ENCODE results near the gene MYOZ3. TPM values are rescaled to one million over a fixed set of nuclear protein-coding genes. Genes with fewer than 3 reads are reported as not detected.

MYOZ3 gene
- polyA plus RNA-seq, 1 experiment = 0.51 TPM

DNA sequence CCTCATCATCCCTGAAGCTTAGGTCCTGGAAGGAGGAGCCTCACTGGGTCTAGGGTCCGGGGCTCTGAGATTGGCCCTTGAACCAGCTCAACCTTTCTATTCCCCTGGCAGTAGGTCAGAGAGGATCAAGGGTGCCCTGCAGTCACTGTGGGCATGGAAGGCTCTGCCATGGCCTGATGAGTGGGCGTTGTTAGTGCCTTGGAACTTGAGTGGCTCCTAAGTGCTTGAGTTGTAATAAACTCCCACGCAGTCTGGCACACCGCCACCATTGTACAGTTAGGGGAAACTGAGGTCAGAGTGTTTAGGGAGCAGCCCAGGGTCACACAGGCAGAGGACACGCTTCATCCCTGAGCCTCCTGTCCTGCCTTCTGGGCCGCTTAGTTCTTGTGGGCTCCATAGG, 31.0 kb upstream of the MYOZ3 start:
- ChIA-PET POLR2A (no interaction called here), CTCF (no interaction called here)
- TF ChIP-seq, protein P1, sequence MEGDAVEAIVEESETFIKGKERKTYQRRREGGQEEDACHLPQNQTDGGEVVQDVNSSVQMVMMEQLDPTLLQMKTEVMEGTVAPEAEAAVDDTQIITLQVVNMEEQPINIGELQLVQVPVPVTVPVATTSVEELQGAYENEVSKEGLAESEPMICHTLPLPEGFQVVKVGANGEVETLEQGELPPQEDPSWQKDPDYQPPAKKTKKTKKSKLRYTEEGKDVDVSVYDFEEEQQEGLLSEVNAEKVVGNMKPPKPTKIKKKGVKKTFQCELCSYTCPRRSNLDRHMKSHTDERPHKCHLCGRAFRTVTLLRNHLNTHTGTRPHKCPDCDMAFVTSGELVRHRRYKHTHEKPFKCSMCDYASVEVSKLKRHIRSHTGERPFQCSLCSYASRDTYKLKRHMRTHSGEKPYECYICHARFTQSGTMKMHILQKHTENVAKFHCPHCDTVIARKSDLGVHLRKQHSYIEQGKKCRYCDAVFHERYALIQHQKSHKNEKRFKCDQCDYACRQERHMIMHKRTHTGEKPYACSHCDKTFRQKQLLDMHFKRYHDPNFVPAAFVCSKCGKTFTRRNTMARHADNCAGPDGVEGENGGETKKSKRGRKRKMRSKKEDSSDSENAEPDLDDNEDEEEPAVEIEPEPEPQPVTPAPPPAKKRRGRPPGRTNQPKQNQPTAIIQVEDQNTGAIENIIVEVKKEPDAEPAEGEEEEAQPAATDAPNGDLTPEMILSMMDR (IDR thresholded peaks at IDR 0.05; ENCODE audit: low read depth, low read length) = no peak
- no peaks in the 10 kb centered on the region for H3K27me3 ChIP-seq (ENCODE audit: control insufficient read depth, insufficient read depth, low read length)
- H3K9me3 ChIP-seq (ENCODE audit: control insufficient read depth, insufficient read depth, low read length) = no peaks in the 10 kb centered on the region
- no peak for DNase-seq (ENCODE audit: low read depth, low spot score)
- no peak overlapping the region for H3K4me3 ChIP-seq (ENCODE audit: low read depth, low read length)
- no peak overlapping the region for H3K27ac ChIP-seq (ENCODE audit: low read depth, low read length)

DNA sequence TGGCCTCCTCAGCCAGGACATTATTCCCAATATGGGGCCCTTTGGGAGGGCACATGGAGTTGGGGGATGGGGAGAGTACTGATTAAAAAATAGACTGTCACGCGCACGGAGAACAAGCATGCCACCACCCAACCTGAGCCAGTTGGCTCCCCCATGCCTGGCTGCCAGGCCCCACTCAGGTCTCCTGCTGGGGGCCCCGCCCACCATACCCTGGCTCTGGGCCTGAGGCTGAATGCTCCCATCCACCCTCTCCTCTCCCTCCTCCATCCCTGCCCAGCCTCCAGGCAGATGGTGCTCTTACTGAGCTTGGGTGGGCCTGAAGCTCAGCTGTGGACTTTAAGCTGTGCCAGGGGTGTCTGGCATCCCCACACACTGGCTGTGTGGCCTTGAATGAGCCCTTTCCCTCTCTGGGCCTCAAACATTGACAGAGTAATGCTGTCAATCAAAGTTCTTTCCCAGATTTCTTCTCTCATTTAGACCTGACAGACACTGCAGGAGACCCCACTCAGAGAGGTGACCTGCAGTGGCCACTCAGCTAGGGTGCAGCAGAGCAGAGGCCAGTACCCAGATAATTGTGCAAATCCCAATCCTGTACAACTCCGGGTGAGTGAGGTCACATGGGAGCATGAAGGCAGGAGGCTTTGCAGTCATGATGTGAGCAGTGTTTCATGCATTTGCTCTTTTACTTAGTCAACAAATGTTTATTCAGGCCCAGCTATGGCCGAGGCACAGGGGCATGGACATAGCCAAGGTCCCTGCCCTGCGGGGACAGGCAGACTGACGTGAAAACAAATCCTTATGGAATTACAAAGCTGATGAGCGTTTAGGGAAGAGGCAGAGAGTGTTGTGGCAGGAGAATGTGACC, 30.4 kb upstream of the MYOZ3 start:
- H3K27me3 ChIP-seq (ENCODE audit: control insufficient read depth, insufficient read depth, low read length) = no peaks in the 10 kb centered on the region
- ChIA-PET POLR2A (no interaction called here), CTCF (no interaction called here)
- TF ChIP-seq, protein P1 (IDR thresholded peaks at IDR 0.05; ENCODE audit: low read depth, low read length) = no peak
- no peak overlapping the region for H3K4me3 ChIP-seq (ENCODE audit: low read depth, low read length)
- no peaks in the 10 kb centered on the region for H3K9me3 ChIP-seq (ENCODE audit: control insufficient read depth, insufficient read depth, low read length)
- no peak for DNase-seq (ENCODE audit: low read depth, low spot score)
- no peak overlapping the region for H3K27ac ChIP-seq (ENCODE audit: low read depth, low read length)

DNA sequence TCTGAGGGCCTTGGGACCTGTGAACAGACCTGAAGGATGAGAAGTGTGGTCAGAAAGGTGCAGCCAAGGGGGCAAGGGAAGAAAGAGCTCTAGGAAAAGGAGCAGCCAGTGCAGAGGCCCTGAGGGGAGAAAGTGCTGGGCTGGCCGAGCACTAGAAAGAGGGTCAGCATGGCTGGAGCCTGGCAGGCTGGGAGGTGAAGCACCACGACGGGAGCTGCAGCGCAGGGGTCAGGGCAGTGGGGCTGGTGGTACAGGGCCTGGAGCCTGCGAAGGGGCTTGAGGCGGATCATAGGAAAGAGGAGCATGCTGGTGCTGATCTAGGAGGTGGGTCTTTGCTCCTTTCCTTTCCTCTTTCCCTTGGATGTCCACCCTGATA, 29.7 kb upstream of the MYOZ3 start:
- Histone ChIP-seq H3K9me3 (ENCODE audit: control insufficient read depth, insufficient read depth, low read length) (no peaks in the 10 kb centered on the region), H3K27ac (ENCODE audit: low read depth, low read length) (no peak overlapping the region), H3K4me3 (ENCODE audit: low read depth, low read length) (no peak overlapping the region), H3K27me3 (ENCODE audit: control insufficient read depth, insufficient read depth, low read length) (no peaks in the 10 kb centered on the region)
- POLR2A ChIA-PET = interaction anchor here (1.2 kb wide), 1 partner anchor 9 kb away, joined by 5 read pairs; no protein-coding TSS in a partner anchor
- DNase-seq (ENCODE audit: low read depth, low spot score) = no peak
- CTCF ChIA-PET = no interaction called here
- TF ChIP-seq, protein P1 (IDR thresholded peaks at IDR 0.05; ENCODE audit: low read depth, low read length) = no peak

DNA sequence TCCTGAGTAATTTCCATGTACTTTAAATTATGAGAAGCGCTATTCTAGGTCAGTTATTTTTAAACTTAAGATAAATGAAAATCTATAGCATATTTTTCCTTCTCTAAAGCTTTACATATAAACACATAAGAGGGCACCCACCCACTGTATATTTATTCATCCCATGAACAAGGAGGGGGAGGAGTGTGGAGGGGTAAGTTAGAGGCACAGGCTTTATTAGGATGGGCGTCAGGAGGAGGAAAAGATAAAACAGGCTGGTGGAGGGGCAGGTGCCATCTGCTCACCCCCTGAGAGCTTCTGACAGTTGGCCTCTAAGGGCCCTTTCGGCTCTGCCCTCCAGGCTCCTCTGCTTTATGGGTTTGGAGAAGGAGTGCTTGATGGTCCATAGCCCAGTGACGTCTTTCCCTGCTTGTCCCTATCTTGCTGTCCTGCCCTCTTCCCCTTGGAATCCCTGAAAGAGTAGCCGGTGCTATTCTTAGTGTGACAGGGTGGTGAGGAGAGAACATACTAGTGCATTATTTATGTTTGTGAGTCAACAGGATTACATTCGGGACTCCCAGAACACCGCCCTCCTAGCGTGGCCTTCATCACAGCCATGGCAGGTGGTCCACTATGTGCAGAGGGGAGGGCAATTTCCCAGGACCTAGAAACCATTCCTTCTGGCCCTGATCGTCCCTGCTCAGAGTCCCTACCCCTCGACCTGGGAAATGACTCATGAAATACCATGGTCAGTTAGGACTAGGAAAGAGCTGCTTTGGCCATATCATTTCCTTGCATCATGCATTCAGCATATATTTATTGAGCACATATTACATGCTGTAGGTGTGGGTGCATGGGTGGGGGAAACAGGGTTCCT, 28.5 kb upstream of the MYOZ3 start:
- POLR2A ChIA-PET = interaction anchor here (1.2 kb wide), 1 partner anchor 10 kb away, joined by 5 read pairs; no protein-coding TSS in a partner anchor

More for the DNA sequence above, 28.5 kb upstream of the MYOZ3 start:
- no peak overlapping the region for H3K4me3 ChIP-seq (ENCODE audit: low read depth, low read length)
- no peak for DNase-seq (ENCODE audit: low read depth, low spot score)
- H3K9me3 ChIP-seq (ENCODE audit: control insufficient read depth, insufficient read depth, low read length) = no peaks in the 10 kb centered on the region
- TF ChIP-seq, protein P1 (IDR thresholded peaks at IDR 0.05; ENCODE audit: low read depth, low read length) = no peak
- H3K27me3 ChIP-seq (ENCODE audit: control insufficient read depth, insufficient read depth, low read length) = no peaks in the 10 kb centered on the region
- H3K27ac ChIP-seq (ENCODE audit: low read depth, low read length) = no peak overlapping the region
- CTCF ChIA-PET = no interaction called here

All from AG04450 (cell line).